Mesodermal cell (in vitro differentiated cells): ENCODE measurements around the gene CCDC186.

ENCODE experiments used
- H3K27ac ChIP-seq: 2 replicates; pipeline ENCODE4 v1.7.0; 2013; ENCODE audit warnings: mild to moderate bottlenecking, low read depth, low read length, moderate library complexity; ENCODE audit not compliant: severe bottlenecking
- H3K36me3 ChIP-seq: 2 replicates; pipeline ENCODE4 v1.7.1; 2013; ENCODE audit warnings: mild to moderate bottlenecking, low read length, moderate library complexity; ENCODE audit not compliant: control insufficient read depth, insufficient read depth
- H3K4me1 ChIP-seq: one replicate; pipeline ENCODE4 v1.7.1; 2013; ENCODE audit warnings: mild to moderate bottlenecking, low read length; ENCODE audit not compliant: insufficient read depth, control insufficient read depth, poor library complexity, severe bottlenecking
- H3K4me3 ChIP-seq: 2 replicates; pipeline ENCODE4 v1.7.0; 2013; ENCODE audit warnings: low read length, control low read depth, mild to moderate bottlenecking; ENCODE audit not compliant: insufficient read depth, poor library complexity, severe bottlenecking; ENCODE audit errors: extremely low read depth
- H3K9me3 ChIP-seq: 2 replicates; pipeline ENCODE4 v1.7.1; 2013; ENCODE audit warnings: mild to moderate bottlenecking, low read length, moderate library complexity; ENCODE audit not compliant: control insufficient read depth
- whole genome bisulfite sequencing, 2 experiments: methylation state at CpG; one replicate each; pipeline ENCODE4 v1.1.5; 2013; ENCODE audit warnings: missing lambda C conversion rate in 2 of 2; ENCODE audit not compliant: insufficient coverage in 2 of 2; 5-methylcytosine and 5-hydroxymethylcytosine counted together

Gene CCDC186

DNA sequence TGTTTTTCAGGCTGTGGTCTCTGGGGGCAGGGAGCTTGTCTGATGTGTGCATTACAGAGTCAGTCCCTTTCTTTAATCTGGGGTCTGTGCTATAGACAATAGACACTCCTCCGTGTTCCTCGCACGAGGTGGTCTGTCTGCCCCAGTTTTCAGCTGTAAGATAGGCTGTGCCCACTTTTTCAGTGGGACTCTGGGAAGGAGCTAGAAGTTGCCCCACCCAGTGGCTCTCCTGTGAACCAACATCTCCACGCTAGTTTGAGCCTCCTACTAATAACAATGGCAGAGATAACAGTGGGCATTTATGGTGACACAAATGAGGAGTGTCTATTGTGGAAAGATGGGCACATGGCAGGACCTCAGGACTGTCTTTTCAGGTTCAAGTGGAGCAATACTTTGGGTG, 86.3 kb downstream of the CCDC186 start:
- H3K4me1 ChIP-seq, result no peaks in the 10 kb centered on the region
- 92 to 93% methylated on average over 2 to 3 of the region's 4 CpGs for WGBS, 2 experiments
- H3K27ac ChIP-seq, result no peak overlapping the region

DNA sequence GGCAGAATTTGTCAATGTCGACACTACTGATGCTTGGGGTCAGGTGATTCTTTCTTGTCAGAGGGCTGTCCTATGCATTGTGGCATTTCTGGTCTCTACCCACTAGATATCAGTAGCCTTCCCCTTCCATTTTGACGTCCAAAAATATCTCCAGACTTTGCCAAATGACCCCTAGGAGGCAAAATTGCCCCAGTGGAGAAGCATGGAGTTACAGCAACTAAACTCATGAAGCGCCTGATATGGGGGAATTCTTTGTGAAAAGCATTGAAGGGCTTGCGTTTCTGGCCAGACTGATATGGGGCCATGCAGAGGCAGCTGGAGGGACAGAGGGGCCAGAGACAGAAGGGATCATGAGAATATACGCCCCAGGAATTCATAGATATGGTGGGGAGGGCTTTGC, 86.7 kb downstream of the CCDC186 start:
- Histone ChIP-seq H3K36me3 (no peaks in the 10 kb centered on the region), H3K4me1 (no peaks in the 10 kb centered on the region), H3K27ac (no peak overlapping the region), H3K9me3 (no peaks in the 10 kb centered on the region), H3K4me3 (no peak overlapping the region)
- WGBS, 2 experiments, result 86 to 97% methylated on average over 4 of the region's 5 CpGs

More for the DNA sequence above, 86.3 kb downstream of the CCDC186 start:
- H3K4me3 ChIP-seq, result no peak overlapping the region
- H3K9me3 ChIP-seq, result no peaks in the 10 kb centered on the region
- no peaks in the 10 kb centered on the region for H3K36me3 ChIP-seq

DNA sequence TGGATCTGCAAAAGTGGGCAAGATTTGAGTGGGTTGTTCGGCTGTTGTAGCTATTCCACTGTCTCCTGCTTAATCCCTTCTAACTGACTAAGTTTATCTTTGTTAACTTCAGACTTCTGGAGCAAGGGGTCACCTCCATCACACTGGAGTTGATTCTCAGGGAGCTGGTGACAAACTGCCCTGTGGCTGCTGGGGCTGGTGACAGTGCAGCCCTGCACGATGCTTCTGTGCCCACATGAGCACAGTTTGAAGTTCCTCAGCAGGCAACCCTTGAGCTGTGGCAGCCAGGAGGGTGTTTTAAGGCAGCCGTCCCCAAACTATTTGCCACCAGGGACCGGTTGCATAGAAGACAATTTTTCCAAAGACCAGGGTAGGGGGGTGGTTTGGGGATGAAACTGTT, 89.8 kb downstream of the CCDC186 start:
- H3K36me3 ChIP-seq, result no peaks in the 10 kb centered on the region
- no peaks in the 10 kb centered on the region for H3K4me1 ChIP-seq
- 78 to 96% methylated on average over 1 to 3 of the region's 4 CpGs for WGBS, 2 experiments
- H3K4me3 ChIP-seq, result no peak overlapping the region
- no peaks in the 10 kb centered on the region for H3K9me3 ChIP-seq
- no peak overlapping the region for H3K27ac ChIP-seq

DNA sequence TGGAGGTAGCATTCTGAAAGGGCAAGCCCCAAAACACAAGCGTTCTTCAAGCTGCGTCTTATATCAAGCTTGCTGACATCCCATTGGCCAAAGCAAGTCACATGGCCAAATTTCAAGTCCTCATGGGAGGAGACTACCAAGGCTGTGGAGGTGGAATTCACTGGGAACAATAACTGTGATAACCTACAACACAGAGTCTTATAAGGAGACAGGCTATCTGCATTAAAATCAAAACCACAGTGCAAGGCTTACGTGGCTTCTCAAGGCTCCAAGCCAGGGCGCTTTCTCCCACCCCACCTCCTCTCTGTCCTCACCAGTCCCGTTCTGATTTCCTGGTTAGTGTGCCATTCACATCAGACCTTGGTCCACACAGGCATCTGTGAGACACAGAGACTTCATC, 91.0 kb downstream of the CCDC186 start:
- Histone ChIP-seq H3K27ac (no peak overlapping the region), H3K4me3 (no peak overlapping the region)
- 97 to 98% methylated on average over 5 of the region's 5 CpGs for WGBS, 2 experiments

DNA sequence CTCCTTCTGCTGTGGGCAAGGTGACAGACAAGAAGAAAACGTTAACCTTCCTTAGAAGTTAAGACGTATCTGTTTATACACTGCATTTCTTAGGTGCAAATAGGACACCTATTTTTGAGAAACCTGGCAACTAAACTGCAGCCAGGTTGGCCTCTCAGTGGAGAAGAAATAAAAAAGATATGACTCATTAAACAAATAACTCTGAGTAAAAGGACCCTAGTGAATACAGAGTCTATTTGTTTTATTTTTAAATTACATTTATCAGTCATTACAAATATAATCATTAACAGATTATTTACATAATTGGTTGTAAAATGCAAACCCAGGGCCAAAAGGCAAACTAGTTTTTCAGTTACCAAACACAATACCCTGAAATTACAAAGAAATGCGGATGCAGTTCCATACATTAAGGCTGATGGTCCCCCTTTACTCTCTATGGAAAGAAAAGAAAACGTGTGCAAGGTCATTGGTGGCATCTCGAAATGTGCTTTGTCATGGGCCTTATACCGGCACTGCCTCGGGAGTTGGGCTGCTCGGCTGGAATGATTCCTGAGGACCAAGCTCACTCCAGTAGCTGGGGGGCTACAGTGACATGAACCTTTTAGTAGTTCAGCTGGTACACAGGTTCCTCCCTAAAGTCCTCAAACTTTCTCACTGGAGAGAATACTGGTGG, 92.0 kb downstream of the CCDC186 start:
- Histone ChIP-seq H3K4me1 (no peaks in the 10 kb centered on the region), H3K36me3 (no peaks in the 10 kb centered on the region), H3K9me3 (no peaks in the 10 kb centered on the region), H3K27ac (no peak overlapping the region), H3K4me3 (no peak overlapping the region)
- 91 to 94% methylated on average over 7 to 8 of the region's 8 CpGs for WGBS, 2 experiments

More for the DNA sequence above, 91.0 kb downstream of the CCDC186 start:
- Histone ChIP-seq H3K4me1 (no peaks in the 10 kb centered on the region), H3K36me3 (no peaks in the 10 kb centered on the region), H3K9me3 (no peaks in the 10 kb centered on the region)

DNA sequence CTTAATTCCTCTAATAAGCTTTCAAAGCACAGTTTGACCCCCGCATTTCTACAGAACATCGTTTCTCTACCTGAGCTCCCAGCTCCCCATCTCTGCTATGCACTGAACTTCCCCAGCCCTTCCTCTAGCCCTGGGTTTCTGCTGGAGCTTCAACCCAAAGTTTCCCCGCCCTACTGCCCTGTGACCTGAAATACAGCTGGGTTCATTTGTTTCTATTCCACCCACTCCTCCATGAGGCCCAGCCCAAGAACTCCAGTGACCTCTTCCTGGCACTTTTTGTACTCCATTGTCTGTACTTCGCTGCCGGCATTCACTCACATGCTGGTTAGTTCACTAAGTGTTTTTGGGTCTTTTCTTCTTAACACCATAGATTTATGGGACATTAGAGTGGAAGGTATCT, 94.6 kb downstream of the CCDC186 start:
- WGBS, 2 experiments, result 89 to 93% methylated on average over 3 of the region's 5 CpGs
- Histone ChIP-seq H3K4me3 (no peak overlapping the region), H3K36me3 (no peaks in the 10 kb centered on the region), H3K4me1 (no peaks in the 10 kb centered on the region), H3K9me3 (no peaks in the 10 kb centered on the region), H3K27ac (no peak overlapping the region)

DNA sequence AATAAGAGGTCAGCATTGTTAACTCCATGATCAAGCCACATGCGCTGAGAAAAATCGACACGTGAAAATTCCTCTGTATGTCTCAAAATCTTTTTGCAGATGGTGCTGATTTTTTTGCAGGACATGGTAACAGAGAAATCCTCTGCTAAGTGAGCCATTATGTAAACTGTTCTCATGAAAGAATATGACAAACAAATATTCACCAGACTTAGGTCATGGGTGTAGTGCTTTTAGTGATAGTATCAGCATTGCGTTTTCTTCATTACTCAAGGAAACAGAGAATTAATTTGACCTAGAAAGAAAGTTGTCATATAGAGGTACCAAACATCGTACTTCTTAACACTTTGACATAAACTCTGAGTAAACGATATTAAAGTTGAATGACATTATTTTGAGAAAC, 95.7 kb downstream of the CCDC186 start:
- no peak overlapping the region for H3K4me3 ChIP-seq
- H3K9me3 ChIP-seq, result no peaks in the 10 kb centered on the region
- no peaks in the 10 kb centered on the region for H3K36me3 ChIP-seq
- no peak overlapping the region for H3K27ac ChIP-seq
- 94 to 96% methylated on average over 3 to 4 of the region's 6 CpGs for WGBS, 2 experiments
- H3K4me1 ChIP-seq, result no peaks in the 10 kb centered on the region

DNA sequence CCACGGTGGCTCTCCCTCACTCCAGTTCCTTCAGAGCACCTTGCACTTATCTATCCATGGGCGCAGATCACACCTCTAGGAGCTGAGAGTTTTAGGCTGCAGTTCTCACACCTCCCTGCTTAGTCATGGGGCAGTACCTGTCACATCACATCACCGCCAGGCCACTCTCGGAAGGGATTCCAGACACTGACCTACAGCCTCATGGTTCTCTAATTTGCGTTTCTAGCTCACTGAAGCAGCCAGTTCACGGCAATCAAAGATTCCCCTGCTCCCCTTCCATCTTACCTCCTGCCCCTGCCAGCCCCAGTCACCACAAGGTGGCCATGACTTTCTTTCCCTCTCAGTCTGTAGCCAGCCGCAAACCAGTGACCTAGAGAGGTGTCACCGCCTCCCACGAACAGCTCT, 96.2 kb downstream of the CCDC186 start:
- Histone ChIP-seq H3K4me3 (no peak overlapping the region), H3K27ac (no peak overlapping the region), H3K36me3 (no peaks in the 10 kb centered on the region), H3K9me3 (no peaks in the 10 kb centered on the region), H3K4me1 (no peaks in the 10 kb centered on the region)
- WGBS, 2 experiments, result 71 to 73% methylated on average over 6 to 9 of the region's 9 CpGs

DNA sequence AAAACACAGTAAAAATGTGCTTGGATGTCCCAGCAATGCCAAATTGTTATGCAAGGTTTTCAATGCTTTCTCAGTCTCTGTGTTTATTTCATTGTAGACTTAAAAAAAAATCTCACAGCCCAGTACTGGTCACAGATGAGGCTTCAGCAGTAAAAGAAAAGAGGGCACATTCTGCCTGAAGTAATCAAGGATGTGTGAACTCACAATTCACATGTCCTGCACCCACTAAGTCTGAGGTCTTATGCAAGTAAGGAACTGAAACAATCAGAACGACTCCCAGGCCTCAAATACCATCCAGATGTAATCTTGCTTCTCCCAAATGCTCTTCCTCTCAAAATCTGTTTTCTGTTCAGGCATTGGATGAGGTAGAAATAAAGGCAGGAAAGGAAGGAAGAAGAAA, 96.7 kb downstream of the CCDC186 start:
- Histone ChIP-seq H3K4me3 (no peak overlapping the region), H3K27ac (no peak overlapping the region), H3K9me3 (no peaks in the 10 kb centered on the region), H3K4me1 (no peaks in the 10 kb centered on the region), H3K36me3 (no peaks in the 10 kb centered on the region)
- WGBS, 2 experiments, result no CpG with 5 or more reads among the region's 1 CpG

DNA sequence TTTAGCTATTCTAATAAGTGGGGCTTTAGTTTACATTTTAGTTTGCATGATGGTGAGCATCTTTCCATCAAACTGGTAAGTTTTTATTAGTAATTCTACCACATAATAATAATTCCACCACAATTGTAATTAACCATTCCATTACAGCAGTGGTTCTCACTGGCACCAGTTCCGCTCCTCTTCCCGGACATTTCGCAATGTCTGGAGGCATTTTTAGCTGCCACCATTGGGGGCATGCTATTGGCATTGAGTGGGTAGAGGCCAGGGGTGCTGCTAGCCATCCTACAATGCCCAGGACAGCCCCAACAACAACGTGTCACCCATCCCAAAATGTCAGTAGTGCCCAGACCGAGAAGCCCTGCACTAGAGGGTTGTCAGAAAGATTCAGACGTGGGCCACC, 98.9 kb downstream of the CCDC186 start:
- Histone ChIP-seq H3K27ac (no peak overlapping the region), H3K4me3 (no peak overlapping the region), H3K36me3 (no peaks in the 10 kb centered on the region), H3K4me1 (no peaks in the 10 kb centered on the region), H3K9me3 (no peaks in the 10 kb centered on the region)
- WGBS, 2 experiments, result 71 to 97% methylated on average over 1 to 4 of the region's 6 CpGs

DNA sequence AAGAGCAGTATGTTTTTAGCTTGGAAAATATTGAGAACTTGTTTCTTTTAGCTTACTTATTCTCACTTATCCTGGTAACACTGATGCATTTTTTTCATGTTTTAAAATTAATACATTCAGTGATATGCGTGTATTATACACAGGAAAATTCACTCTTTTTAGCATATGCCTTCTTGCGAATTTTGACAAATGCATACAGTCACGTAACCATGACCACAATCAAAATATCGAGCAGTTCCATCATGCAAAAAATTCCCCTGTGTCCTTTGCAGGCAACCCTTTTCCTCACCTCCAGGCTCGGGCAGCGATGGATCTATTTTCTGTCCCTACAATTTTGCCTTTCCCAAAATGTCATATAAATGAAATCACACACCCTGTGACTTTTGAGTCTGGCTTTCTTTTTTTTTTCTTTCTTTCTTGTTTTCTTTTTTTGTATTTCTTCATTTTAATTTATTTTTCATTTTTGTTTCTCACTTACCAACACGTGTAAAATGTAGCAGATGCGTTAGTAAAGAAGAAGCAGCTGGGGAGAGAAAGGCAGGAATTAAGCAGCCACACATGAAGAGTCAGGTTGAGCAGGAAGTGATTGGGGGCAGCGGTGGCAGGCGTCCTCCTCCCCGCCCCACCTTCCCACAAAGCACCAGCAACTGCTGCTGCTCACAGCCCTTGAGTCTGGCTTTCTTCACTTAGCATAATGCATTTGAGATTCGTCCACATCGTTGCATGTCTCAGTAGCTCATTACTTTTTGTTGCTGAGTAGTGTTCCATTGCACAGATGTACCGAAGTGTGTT, 100.4 kb downstream of the CCDC186 start:
- 92 to 93% methylated on average over 9 to 11 of the region's 14 CpGs for WGBS, 2 experiments

More for the DNA sequence above, 100.4 kb downstream of the CCDC186 start:
- no peak overlapping the region for H3K27ac ChIP-seq
- H3K9me3 ChIP-seq, result no peaks in the 10 kb centered on the region
- no peak overlapping the region for H3K4me3 ChIP-seq
- no peaks in the 10 kb centered on the region for H3K4me1 ChIP-seq
- no peaks in the 10 kb centered on the region for H3K36me3 ChIP-seq
